ENCODE data around the gene CYP46A1.

DNA sequence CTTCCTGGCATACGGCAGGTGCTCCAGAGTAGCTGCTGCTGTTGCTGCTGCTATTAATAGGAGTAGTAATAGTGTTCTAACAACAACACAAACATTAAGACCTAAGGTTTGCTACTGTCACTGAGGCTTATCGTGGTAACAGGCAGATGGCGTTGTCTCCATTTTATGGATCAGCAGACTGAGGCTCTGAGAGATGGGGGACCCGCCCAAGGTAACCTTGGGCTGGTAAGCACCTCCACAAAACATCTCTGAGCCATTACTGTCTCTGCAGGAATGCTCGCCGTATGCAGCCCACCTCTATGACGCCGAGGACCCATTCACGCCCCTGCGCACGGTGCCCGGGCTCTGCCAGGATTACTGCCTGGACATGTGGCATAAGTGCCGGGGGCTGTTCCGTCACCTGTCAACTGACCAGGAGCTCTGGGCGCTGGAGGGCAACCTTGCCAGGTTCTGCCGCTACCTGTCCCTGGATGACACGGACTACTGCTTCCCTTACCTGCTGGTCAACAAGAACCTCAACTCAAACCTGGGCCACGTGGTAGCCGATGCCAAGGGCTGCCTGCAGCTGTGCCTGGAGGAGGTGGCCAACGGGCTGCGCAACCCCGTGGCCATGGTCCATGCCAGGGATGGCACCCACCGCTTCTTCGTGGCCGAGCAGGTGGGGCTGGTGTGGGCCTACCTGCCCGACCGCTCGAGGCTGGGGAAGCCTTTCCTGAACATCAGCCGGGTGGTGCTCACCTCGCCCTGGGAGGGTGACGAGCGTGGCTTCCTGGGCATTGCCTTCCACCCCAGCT lies 31.9 kb upstream of the CYP46A1 start:
- TF ChIP-seq, protein P1, sequence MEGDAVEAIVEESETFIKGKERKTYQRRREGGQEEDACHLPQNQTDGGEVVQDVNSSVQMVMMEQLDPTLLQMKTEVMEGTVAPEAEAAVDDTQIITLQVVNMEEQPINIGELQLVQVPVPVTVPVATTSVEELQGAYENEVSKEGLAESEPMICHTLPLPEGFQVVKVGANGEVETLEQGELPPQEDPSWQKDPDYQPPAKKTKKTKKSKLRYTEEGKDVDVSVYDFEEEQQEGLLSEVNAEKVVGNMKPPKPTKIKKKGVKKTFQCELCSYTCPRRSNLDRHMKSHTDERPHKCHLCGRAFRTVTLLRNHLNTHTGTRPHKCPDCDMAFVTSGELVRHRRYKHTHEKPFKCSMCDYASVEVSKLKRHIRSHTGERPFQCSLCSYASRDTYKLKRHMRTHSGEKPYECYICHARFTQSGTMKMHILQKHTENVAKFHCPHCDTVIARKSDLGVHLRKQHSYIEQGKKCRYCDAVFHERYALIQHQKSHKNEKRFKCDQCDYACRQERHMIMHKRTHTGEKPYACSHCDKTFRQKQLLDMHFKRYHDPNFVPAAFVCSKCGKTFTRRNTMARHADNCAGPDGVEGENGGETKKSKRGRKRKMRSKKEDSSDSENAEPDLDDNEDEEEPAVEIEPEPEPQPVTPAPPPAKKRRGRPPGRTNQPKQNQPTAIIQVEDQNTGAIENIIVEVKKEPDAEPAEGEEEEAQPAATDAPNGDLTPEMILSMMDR (IDR thresholded peaks at IDR 0.05): no peak
- TF ChIP-seq SIN3A (IDR thresholded peaks at IDR 0.05; ENCODE audit: borderline replicate concordance, insufficient read depth, low read depth, low read length) (no peak), POLR2AphosphoS5 (IDR thresholded peaks at IDR 0.05; ENCODE audit: low read depth, low read length) (no peak)
- TF ChIP-seq, protein P2, sequence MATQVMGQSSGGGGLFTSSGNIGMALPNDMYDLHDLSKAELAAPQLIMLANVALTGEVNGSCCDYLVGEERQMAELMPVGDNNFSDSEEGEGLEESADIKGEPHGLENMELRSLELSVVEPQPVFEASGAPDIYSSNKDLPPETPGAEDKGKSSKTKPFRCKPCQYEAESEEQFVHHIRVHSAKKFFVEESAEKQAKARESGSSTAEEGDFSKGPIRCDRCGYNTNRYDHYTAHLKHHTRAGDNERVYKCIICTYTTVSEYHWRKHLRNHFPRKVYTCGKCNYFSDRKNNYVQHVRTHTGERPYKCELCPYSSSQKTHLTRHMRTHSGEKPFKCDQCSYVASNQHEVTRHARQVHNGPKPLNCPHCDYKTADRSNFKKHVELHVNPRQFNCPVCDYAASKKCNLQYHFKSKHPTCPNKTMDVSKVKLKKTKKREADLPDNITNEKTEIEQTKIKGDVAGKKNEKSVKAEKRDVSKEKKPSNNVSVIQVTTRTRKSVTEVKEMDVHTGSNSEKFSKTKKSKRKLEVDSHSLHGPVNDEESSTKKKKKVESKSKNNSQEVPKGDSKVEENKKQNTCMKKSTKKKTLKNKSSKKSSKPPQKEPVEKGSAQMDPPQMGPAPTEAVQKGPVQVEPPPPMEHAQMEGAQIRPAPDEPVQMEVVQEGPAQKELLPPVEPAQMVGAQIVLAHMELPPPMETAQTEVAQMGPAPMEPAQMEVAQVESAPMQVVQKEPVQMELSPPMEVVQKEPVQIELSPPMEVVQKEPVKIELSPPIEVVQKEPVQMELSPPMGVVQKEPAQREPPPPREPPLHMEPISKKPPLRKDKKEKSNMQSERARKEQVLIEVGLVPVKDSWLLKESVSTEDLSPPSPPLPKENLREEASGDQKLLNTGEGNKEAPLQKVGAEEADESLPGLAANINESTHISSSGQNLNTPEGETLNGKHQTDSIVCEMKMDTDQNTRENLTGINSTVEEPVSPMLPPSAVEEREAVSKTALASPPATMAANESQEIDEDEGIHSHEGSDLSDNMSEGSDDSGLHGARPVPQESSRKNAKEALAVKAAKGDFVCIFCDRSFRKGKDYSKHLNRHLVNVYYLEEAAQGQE (IDR thresholded peaks at IDR 0.05; ENCODE audit: insufficient read depth in 1 of 2, low read depth in 2 of 2, low read length in 1 of 2): no peak

All from Panc1 (cell line).